ENCODE data around the gene KRTAP5-8.

GRCh38 chr11:71504531-71504930 is 33.3 kb upstream of the KRTAP5-8 start:
- TF ChIP-seq RFX5 (IDR thresholded peaks at IDR 0.05; ENCODE audit: low read depth, low read length) (no peak), POLR2A (IDR thresholded peaks at IDR 0.05; ENCODE audit: low read depth, low read length) (no peak), MAZ (IDR thresholded peaks at IDR 0.05; ENCODE audit: borderline replicate concordance, low read depth, low read length) (no peak), BHLHE40 (IDR thresholded peaks at IDR 0.05; ENCODE audit: low read depth, low read length) (no peak), FOS (IDR thresholded peaks at IDR 0.05; ENCODE audit: low read depth, low read length) (no peak), SMC3 (IDR thresholded peaks at IDR 0.05; ENCODE audit: low read depth, low read length) (no peak), CEBPB (IDR thresholded peaks at IDR 0.05; ENCODE audit: low read depth, low read length) (no peak), MXI1 (IDR thresholded peaks at IDR 0.05; ENCODE audit: borderline replicate concordance, low read depth, low read length) (no peak), RAD21 (IDR thresholded peaks at IDR 0.05; ENCODE audit: low read length) (no peak), NFE2L2 (IDR thresholded peaks at IDR 0.05; ENCODE audit: low read depth, low read length) (no peak), RCOR1 (IDR thresholded peaks at IDR 0.05; ENCODE audit: insufficient replicate concordance, low read length) (no peak)
- TF ChIP-seq, protein P1, sequence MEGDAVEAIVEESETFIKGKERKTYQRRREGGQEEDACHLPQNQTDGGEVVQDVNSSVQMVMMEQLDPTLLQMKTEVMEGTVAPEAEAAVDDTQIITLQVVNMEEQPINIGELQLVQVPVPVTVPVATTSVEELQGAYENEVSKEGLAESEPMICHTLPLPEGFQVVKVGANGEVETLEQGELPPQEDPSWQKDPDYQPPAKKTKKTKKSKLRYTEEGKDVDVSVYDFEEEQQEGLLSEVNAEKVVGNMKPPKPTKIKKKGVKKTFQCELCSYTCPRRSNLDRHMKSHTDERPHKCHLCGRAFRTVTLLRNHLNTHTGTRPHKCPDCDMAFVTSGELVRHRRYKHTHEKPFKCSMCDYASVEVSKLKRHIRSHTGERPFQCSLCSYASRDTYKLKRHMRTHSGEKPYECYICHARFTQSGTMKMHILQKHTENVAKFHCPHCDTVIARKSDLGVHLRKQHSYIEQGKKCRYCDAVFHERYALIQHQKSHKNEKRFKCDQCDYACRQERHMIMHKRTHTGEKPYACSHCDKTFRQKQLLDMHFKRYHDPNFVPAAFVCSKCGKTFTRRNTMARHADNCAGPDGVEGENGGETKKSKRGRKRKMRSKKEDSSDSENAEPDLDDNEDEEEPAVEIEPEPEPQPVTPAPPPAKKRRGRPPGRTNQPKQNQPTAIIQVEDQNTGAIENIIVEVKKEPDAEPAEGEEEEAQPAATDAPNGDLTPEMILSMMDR (conservative IDR thresholded peaks at IDR 0.05; ENCODE audit: low read depth, low read length), result no peak
- TF ChIP-seq, protein P2, sequence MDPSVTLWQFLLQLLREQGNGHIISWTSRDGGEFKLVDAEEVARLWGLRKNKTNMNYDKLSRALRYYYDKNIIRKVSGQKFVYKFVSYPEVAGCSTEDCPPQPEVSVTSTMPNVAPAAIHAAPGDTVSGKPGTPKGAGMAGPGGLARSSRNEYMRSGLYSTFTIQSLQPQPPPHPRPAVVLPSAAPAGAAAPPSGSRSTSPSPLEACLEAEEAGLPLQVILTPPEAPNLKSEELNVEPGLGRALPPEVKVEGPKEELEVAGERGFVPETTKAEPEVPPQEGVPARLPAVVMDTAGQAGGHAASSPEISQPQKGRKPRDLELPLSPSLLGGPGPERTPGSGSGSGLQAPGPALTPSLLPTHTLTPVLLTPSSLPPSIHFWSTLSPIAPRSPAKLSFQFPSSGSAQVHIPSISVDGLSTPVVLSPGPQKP (IDR thresholded peaks at IDR 0.05; ENCODE audit: borderline replicate concordance, low read depth, low read length), result no peak
